HCT116 (cell line): ENCODE data around the gene PCNX1. TPM values are rescaled to one million over a fixed set of nuclear protein-coding genes. Genes with fewer than 3 reads are reported as not detected.
"Not testable (repeated sequence)": the region's sequence is repeated elsewhere in the genome, so short reads cannot be mapped to it uniquely, and the experiment has no call there.

Experiments
- ATAC-seq: fragments of 200-7000 bp; cut with Tn5 transposase; 2 replicates; pipeline ENCODE4 v1.9.1; 2020; ENCODE audit warnings: mild to moderate bottlenecking, moderate library complexity
- BruUV-seq: library from RNA; stranded (reverse); fragments of 400-500 nt; replicated peaks from 2 replicates; lab custom pipeline; 2021; lab: Mats Ljungman, UMichigan
- CTCF ChIA-PET: fragments of 300-600 bp; sonication (Branson Sonifier 250); formaldehyde crosslinking; loops from one replicate; lab custom pipeline; 2021; ENCODE audit warnings: antibody characterized with exemption; lab: Charles Lee
- POLR2A ChIA-PET: fragments of 300-600, 350-600 bp; sonication (Branson Sonifier 250); formaldehyde crosslinking; loops from one replicate; lab custom pipeline; 2021; ENCODE audit warnings: antibody characterized with exemption; lab: Charles Lee
- RAD21 ChIA-PET, 2 experiments: fragments of 300-600 bp; sonication (Branson Sonifier 250); formaldehyde crosslinking; loops; one replicate each; lab custom pipeline; 2023; ENCODE audit warnings: low total read pairs in 2 of 2; ENCODE audit not compliant: uncharacterized antibody in 2 of 2, unreplicated experiment in 2 of 2, low non-redundant PET in 1 of 2; lab: Charles Lee
- DNase-seq: peaks from one replicate; pipeline ENCODE4 v3.0.0-alpha.2; 2010; ENCODE audit warnings: low read depth, low spot score
- H2AFZ ChIP-seq: fragments of 200-600 bp; shearing (Covaris generic), sonication (generic); 2 replicates; pipeline ENCODE4 v1.6.1; 2017; ENCODE audit warnings: low read depth, mixed run types, mixed read lengths, antibody characterized with exemption, low read length; ENCODE audit not compliant: poor library complexity, severe bottlenecking
- H3K27ac ChIP-seq: 2 replicates; pipeline ENCODE4 v1.5.1; 2012; ENCODE audit warnings: low read depth, low read length
- H3K27me3 ChIP-seq: fragments of 200-600 bp; sonication (generic); 2 replicates; pipeline ENCODE4 v1.6.1; 2016; ENCODE audit warnings: mixed run types, low read length, mixed read lengths; ENCODE audit not compliant: insufficient read depth
- H3K36me3 ChIP-seq, 2 experiments: fragments of 200-500 bp in 1 of 2; fragments of 200-600 bp in 1 of 2; sonication (Bioruptor generic) in 1 of 2; sonication (generic) in 1 of 2; 2 replicates each; pipeline versions ENCODE4 v1.5.1 to v1.6.1; 2014 to 2016; ENCODE audit warnings: low read length in 2 of 2, inconsistent platforms in 1 of 2, mixed read lengths in 1 of 2, mixed run types in 1 of 2; ENCODE audit not compliant: insufficient read depth in 2 of 2, control insufficient read depth in 1 of 2
- H3K4me1 ChIP-seq, 2 experiments: fragments of 200-600 bp in 1 of 2; sonication (generic) in 1 of 2; 2 replicates each; pipeline versions ENCODE4 v1.5.1 to v1.6.1; 2012 to 2017; ENCODE audit warnings: low read length in 2 of 2, inconsistent platforms in 1 of 2, mild to moderate bottlenecking in 1 of 2, mixed read lengths in 1 of 2, mixed run types in 1 of 2, moderate library complexity in 1 of 2; ENCODE audit not compliant: insufficient read depth in 2 of 2, control insufficient read depth in 1 of 2
- H3K4me2 ChIP-seq: fragments of 200-600 bp; sonication (generic); 2 replicates; pipeline ENCODE4 v1.6.1; 2017; ENCODE audit warnings: mixed run types, low read length, mixed read lengths
- H3K4me3 ChIP-seq, 2 experiments: fragments of 200-600 bp in 1 of 2; sonication (generic) in 1 of 2; replicated peaks in 1 of 2; 2 replicates each; pipeline ENCODE4 v1.5.1; 2011 to 2016; ENCODE audit warnings: low read length in 2 of 2, control low read depth in 1 of 2, low read depth in 1 of 2, mild to moderate bottlenecking in 1 of 2, mixed read lengths in 1 of 2, mixed run types in 1 of 2
- H3K79me2 ChIP-seq: fragments of 200-600 bp; sonication (generic); 2 replicates; pipeline ENCODE4 v1.6.1; 2017; ENCODE audit warnings: mild to moderate bottlenecking, mixed run types, low read length, moderate library complexity, mixed read lengths; ENCODE audit not compliant: insufficient read depth
- H3K9ac ChIP-seq: fragments of 200-600 bp; sonication (generic); 2 replicates; pipeline ENCODE4 v1.6.1; 2016; ENCODE audit warnings: low read length, mixed read lengths
- H3K9me2 ChIP-seq: fragments of 200-600 bp; sonication (generic), shearing (Covaris generic); 2 replicates; pipeline ENCODE4 v1.6.1; 2017; ENCODE audit warnings: mixed run types, mild to moderate bottlenecking, moderate library complexity; ENCODE audit not compliant: insufficient read depth
- H3K9me3 ChIP-seq, 2 experiments: fragments of 200-500 bp in 1 of 2; fragments of 200-600 bp in 1 of 2; sonication (Bioruptor generic) in 1 of 2; sonication (generic) in 1 of 2; 2 replicates each; pipeline ENCODE4 v1.6.1; 2014 to 2017; ENCODE audit warnings: low read length in 2 of 2, mixed read lengths in 2 of 2, inconsistent platforms in 1 of 2, low read depth in 1 of 2, mild to moderate bottlenecking in 1 of 2, mixed run types in 1 of 2, moderate library complexity in 1 of 2; ENCODE audit not compliant: control insufficient read depth in 1 of 2, insufficient read depth in 1 of 2
- H4K20me1 ChIP-seq: fragments of 200-600 bp; sonication (generic), shearing (Covaris generic); 2 replicates; pipeline ENCODE4 v1.6.1; 2017; ENCODE audit warnings: mixed run types, mild to moderate bottlenecking, moderate library complexity; ENCODE audit not compliant: insufficient read depth
- RAD21 ChIP-seq: IDR thresholded peaks from 2 replicates; pipeline ENCODE4 v1.6.1; 2012; ENCODE audit warnings: low read depth, mild to moderate bottlenecking
- SIN3A ChIP-seq: IDR thresholded peaks from 2 replicates; pipeline ENCODE4 v1.6.1; 2012; ENCODE audit warnings: low read depth
- SRF ChIP-seq: IDR thresholded peaks from 2 replicates; pipeline ENCODE4 v1.6.1; 2012; ENCODE audit warnings: low read depth
- intact Hi-C: fragments of 100-400 bp; cut with micrococcal nuclease; formaldehyde crosslinking; loops from 2 replicates; pipeline ENCODE4 v1.10.0; 2022
- total RNA-seq: library from RNA; stranded (reverse); gene quantifications from one replicate; pipeline ENCODE4 v1.2.1, GENCODE V29; 2021; ENCODE audit not compliant: unreplicated experiment
- TF ChIP-seq, protein P1 (sequence below): IDR thresholded peaks from 2 replicates; pipeline ENCODE4 v1.6.1; 2012

Gene PCNX1
- total RNA-seq, 1 experiment from 2014 or later: 52.2 TPM

DNA sequence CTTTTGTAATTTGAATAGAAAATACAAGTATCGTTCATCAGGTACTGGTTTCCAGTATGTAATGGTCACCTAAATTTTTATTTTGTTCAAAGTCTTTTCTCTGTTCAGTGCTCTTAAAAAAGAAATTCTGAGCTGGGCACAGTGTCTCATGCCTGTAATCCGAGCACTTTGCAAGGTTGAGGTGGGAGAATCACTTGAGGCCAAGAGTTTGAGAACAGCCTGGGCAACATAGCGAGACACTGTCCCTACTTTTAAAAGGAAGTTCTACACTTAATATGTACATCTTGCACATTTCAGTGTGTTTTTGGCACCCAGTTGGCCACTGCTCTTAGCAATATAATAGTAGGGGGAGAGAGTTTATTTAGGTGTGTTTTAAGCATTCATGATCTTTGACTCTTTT, 27.9 kb downstream of the PCNX1 start (continued):
- no peak for TF ChIP-seq RAD21
- no peak for TF ChIP-seq SRF
- TF ChIP-seq, protein P1, sequence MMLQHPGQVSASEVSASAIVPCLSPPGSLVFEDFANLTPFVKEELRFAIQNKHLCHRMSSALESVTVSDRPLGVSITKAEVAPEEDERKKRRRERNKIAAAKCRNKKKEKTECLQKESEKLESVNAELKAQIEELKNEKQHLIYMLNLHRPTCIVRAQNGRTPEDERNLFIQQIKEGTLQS: no peak
- no peak for TF ChIP-seq SIN3A

DNA sequence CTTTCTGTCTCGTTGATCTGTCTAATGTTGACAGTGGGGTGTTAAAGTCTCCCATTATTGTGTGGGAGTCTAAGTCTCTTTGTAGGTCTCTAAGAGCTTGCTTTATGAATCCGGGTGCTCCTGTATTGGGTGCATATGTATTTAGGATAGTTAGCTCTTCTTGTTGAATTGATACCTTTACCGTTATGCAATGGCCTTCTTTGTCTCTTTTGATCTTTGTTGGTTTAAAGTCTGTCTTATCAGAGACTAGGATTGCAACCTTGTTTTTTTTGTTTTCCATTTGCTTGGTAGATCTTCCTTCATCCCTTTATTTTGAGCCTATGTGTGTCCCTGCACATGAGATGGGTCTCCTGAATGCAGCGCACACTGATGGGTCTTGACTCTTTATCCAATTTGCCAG, 32.4 kb downstream of the PCNX1 start:
- H3K4me3 ChIP-seq, BruUV-seq, CTCF ChIA-PET, H3K9me2 ChIP-seq, ATAC-seq, H3K9ac ChIP-seq, H3K9me3 ChIP-seq, POLR2A ChIA-PET, H3K36me3 ChIP-seq, RAD21 ChIA-PET, DNase-seq, H3K27ac ChIP-seq, intact Hi-C loops, H4K20me1 ChIP-seq, H3K27me3 ChIP-seq, H2AFZ ChIP-seq, H3K4me1 ChIP-seq, H3K4me2 ChIP-seq: not testable (repeated sequence)
- peaks cover 44% of the 10 kb centered on the region for H3K79me2 ChIP-seq

DNA sequence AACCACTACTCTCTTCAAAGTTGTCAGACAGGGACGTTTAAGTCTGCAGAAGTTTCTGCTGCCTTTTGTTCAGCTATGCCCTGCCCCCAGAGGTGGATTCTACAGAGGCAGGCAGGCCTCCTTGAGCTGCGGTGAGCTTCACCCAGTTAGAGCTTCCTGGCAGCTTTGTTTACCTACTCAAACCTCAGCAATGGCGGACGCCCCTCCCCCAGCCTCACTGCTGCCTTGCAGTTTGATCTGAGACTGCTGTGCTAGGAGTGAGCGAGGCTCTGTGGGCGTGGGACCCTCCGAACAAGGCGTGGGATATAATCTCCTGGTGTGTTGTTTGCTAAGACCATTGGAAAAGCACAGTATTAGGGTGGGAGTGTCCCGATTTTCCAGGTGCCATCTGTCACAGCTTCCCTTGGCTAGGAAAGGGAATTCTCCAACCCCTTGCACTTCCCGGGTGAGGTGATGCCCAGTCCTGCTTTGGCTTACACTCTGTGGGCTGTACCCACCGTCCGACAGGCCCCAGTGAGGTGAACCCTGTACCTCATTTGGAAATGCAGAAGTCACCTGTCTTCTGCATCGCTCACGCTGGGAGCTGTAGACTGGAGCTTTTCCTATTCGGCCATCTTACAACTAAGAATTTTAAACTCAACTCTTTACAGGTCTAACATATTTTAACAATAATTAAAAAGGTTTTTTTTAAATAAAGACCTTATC, 34.5 kb downstream of the PCNX1 start:
- DNase-seq, H3K27ac ChIP-seq, H3K9ac ChIP-seq, H3K9me2 ChIP-seq, H2AFZ ChIP-seq, H4K20me1 ChIP-seq, POLR2A ChIA-PET, H3K36me3 ChIP-seq, intact Hi-C loops, H3K4me3 ChIP-seq, ATAC-seq, H3K4me1 ChIP-seq, RAD21 ChIA-PET, CTCF ChIA-PET, H3K4me2 ChIP-seq, H3K27me3 ChIP-seq, BruUV-seq: not testable (repeated sequence)
- peaks cover 45% of the 10 kb centered on the region for H3K79me2 ChIP-seq
- H3K9me3 ChIP-seq: peaks cover 7 to 10% of the 10 kb centered on the region in 2 experiments; a peak in 3 of 4 replicates
